SK-N-SH (cell line): ENCODE results near the gene FRMD7. TPM values are rescaled to one million over a fixed set of nuclear protein-coding genes. Genes with fewer than 3 reads are reported as not detected.

ENCODE experiments used
- CTCF ChIA-PET: fragments of 300-600, 350-600 bp; formaldehyde crosslinking; extraction: SDS; loops from one replicate; lab custom pipeline; 2021; lab: Yijun Ruan, JAX
- POLR2A ChIA-PET: fragments of 350-600 bp; sonication (Branson Sonifier 250); formaldehyde crosslinking; extraction: SDS; loops from one replicate; lab custom pipeline; 2020; ENCODE audit warnings: antibody characterized with exemption, inconsistent platforms; lab: Yijun Ruan, JAX
- DNase-seq: peaks from one replicate; pipeline ENCODE4 v3.0.0; 2012
- H2AFZ ChIP-seq: fragments of 200-600 bp; sonication (generic); 2 replicates; pipeline ENCODE4 v1.8.1; 2016; ENCODE audit warnings: antibody characterized with exemption, mild to moderate bottlenecking, low read depth
- H3F3A ChIP-seq: fragments of 200-600 bp; sonication (generic); replicated peaks from 2 replicates; pipeline ENCODE3; 2016; ENCODE audit warnings: antibody characterized with exemption, mild to moderate bottlenecking; ENCODE audit not compliant: insufficient read depth
- H3K27ac ChIP-seq, 2 experiments: fragments of 200-500 bp in 1 of 2; fragments of 200-600 bp in 1 of 2; sonication (Bioruptor generic) in 1 of 2; sonication (generic), shearing (Covaris generic) in 1 of 2; 2 replicates each; pipeline versions ENCODE4 v1.5.1 to v1.6.1; 2014 to 2016; ENCODE audit warnings: low read depth in 2 of 2, inconsistent platforms in 1 of 2, low read length in 1 of 2, mild to moderate bottlenecking in 1 of 2, mixed read lengths in 1 of 2
- H3K27me3 ChIP-seq: fragments of 200-600 bp; sonication (generic), shearing (Covaris generic); 2 replicates; pipeline ENCODE4 v1.6.1; 2016; ENCODE audit warnings: mixed run types; ENCODE audit not compliant: insufficient read depth
- H3K36me3 ChIP-seq, 2 experiments: fragments of 200-500 bp in 1 of 2; fragments of 200-600 bp in 1 of 2; sonication (Bioruptor generic) in 1 of 2; sonication (generic) in 1 of 2; replicated peaks in 1 of 2; 2 replicates each; pipeline versions ENCODE3 to v1.5.1; 2014 to 2016; ENCODE audit warnings: low read length in 1 of 2, mild to moderate bottlenecking in 1 of 2; ENCODE audit not compliant: insufficient read depth in 2 of 2, control insufficient read depth in 1 of 2
- H3K4me1 ChIP-seq, 2 experiments: fragments of 200-500 bp in 1 of 2; fragments of 200-600 bp in 1 of 2; sonication (Bioruptor generic) in 1 of 2; sonication (generic), shearing (Covaris generic) in 1 of 2; 2 replicates each; pipeline versions ENCODE4 v1.5.1 to v1.6.1; 2014 to 2016; ENCODE audit warnings: low read depth in 1 of 2, low read length in 1 of 2, mixed run types in 1 of 2; ENCODE audit not compliant: insufficient read depth in 2 of 2, control insufficient read depth in 1 of 2
- H3K4me2 ChIP-seq: fragments of 200-600 bp; sonication (generic), shearing (Covaris generic); 2 replicates; pipeline ENCODE4 v1.6.1; 2017; ENCODE audit warnings: mixed run types
- H3K4me3 ChIP-seq, 2 experiments: fragments of 200-500 bp in 1 of 2; fragments of 200-600 bp in 1 of 2; sonication (Bioruptor generic) in 1 of 2; sonication (generic), shearing (Covaris generic) in 1 of 2; 2 replicates each; pipeline versions ENCODE4 v1.5.1 to v1.8.1; 2014 to 2016; ENCODE audit warnings: low read depth in 2 of 2, inconsistent platforms in 1 of 2, low read length in 1 of 2, mild to moderate bottlenecking in 1 of 2, mixed read lengths in 1 of 2, moderate library complexity in 1 of 2
- H3K79me2 ChIP-seq: fragments of 200-600 bp; sonication (generic); 2 replicates; pipeline ENCODE4 v1.8.1; 2017; ENCODE audit warnings: mild to moderate bottlenecking; ENCODE audit not compliant: insufficient read depth
- H3K9ac ChIP-seq: fragments of 200-600 bp; sonication (generic); 2 replicates; pipeline ENCODE4 v1.6.1; 2017; ENCODE audit warnings: mixed run types
- H3K9me2 ChIP-seq: fragments of 200-600 bp; sonication (generic); 2 replicates; pipeline ENCODE4 v1.6.1; 2017; ENCODE audit warnings: mixed run types
- H3K9me3 ChIP-seq: fragments of 200-600 bp; sonication (generic); 2 replicates; pipeline ENCODE4 v1.6.1; 2017; ENCODE audit warnings: mixed run types, mild to moderate bottlenecking, moderate library complexity
- H4K20me1 ChIP-seq: fragments of 200-600 bp; sonication (generic); 2 replicates; pipeline ENCODE4 v1.6.1; 2017; ENCODE audit warnings: mild to moderate bottlenecking, mixed run types; ENCODE audit not compliant: insufficient read depth
- CHD2 ChIP-seq: fragments of 150-350 bp; IDR thresholded peaks from 2 replicates; pipeline ENCODE4 v1.6.1; 2018; ENCODE audit warnings: low read length; ENCODE audit not compliant: partially characterized antibody
- CTCF ChIP-seq: fragments of 200-600 bp; sonication (generic); IDR thresholded peaks from 2 replicates; pipeline ENCODE4 v1.6.1; 2017; ENCODE audit warnings: antibody characterized with exemption, mild to moderate bottlenecking, moderate library complexity
- EP300 ChIP-seq, 2 experiments: IDR thresholded peaks; 2 replicates each; pipeline versions ENCODE4 v1.4.0 to v1.6.1; 2012; ENCODE audit warnings: borderline replicate concordance in 1 of 2, low read depth in 1 of 2, low read length in 1 of 2
- FOXJ3 ChIP-seq: sonication (generic); formaldehyde crosslinking; IDR thresholded peaks from 2 replicates; pipeline ENCODE4 v1.5.1; 2020; ENCODE audit warnings: mild to moderate bottlenecking, missing genetic modification reagents
- GATA2 ChIP-seq: sonication (generic); formaldehyde crosslinking; IDR thresholded peaks from 2 replicates; pipeline ENCODE4 v1.5.0; 2020; ENCODE audit warnings: mild to moderate bottlenecking, missing genetic modification reagents
- JUND ChIP-seq: IDR thresholded peaks from 2 replicates; pipeline ENCODE4 v1.4.0; 2012
- MAX ChIP-seq: IDR thresholded peaks from 2 replicates; pipeline ENCODE4 v1.4.0; 2012; ENCODE audit warnings: low read depth
- RAD21 ChIP-seq: IDR thresholded peaks from 2 replicates; pipeline ENCODE4 v1.6.1; 2012; ENCODE audit warnings: mild to moderate bottlenecking, low read length
- RCOR1 ChIP-seq: fragments of 150-350 bp; IDR thresholded peaks from 2 replicates; pipeline ENCODE4 v1.6.1; 2017; ENCODE audit warnings: antibody characterized with exemption, low read length
- SIN3A ChIP-seq: IDR thresholded peaks from 2 replicates; pipeline ENCODE4 v1.6.1; 2012; ENCODE audit warnings: low read depth, mild to moderate bottlenecking, low read length, moderate library complexity, borderline replicate concordance
- SMC3 ChIP-seq: IDR thresholded peaks from 2 replicates; pipeline ENCODE4 v1.6.1; 2012; ENCODE audit warnings: low read depth, low read length, improper control_type of control experiment
- TCF12 ChIP-seq: IDR thresholded peaks from 2 replicates; pipeline ENCODE4 v1.4.0; 2012
- WGBS: methylation state at CpG from one replicate; pipeline ENCODE4 v1.1.6; 2017; ENCODE audit warnings: low lambda C conversion rate; 5-methylcytosine and 5-hydroxymethylcytosine counted together
- polyA plus RNA-seq, 3 experiments: library from polyadenylated mRNA; depleted of rRNA; stranded (reverse); fragments of >200 nt; gene quantifications; 2 replicates each; pipeline ENCODE4 v1.2.3, GENCODE V29; 2012

Gene FRMD7
- polyA plus RNA-seq, 1 of the 3 experiments (the other 2 are of a cell fraction): not detected

GRCh38 chrX:132093239-132093860, 34.5 kb downstream of the FRMD7 start:
- Histone ChIP-seq H3K9me3 (no peaks in the 10 kb centered on the region), H4K20me1 (no peaks in the 10 kb centered on the region), H3K4me2 (no peak overlapping the region), H3K4me3 (no peak overlapping the region), H3K9me2 (no peaks in the 10 kb centered on the region), H3K27ac (peak overlapping the region in 1 of 2 experiments; percentile 85; a peak in 2 of 4 replicates), H3K9ac (no peak overlapping the region), H3K36me3 (no peaks in the 10 kb centered on the region), H2AFZ (no peak overlapping the region), H3K27me3 (no peaks in the 10 kb centered on the region; the same call in 1 of the 2 replicates), H3K79me2 (no peaks in the 10 kb centered on the region), H3K4me1 (peaks cover 0 to 18% of the 10 kb centered on the region in 2 experiments; a peak in 1 of 4 replicates), H3F3A (no peaks in the 10 kb centered on the region)
- ChIA-PET CTCF (interaction anchor here (1.2 to 5.0 kb wide), 10 partner anchors 8 to 248 kb away, joined by 3 to 66 read pairs (median 8); partner anchors contain the start of gene RAP2C), POLR2A (interaction anchor here (0.8 to 2.6 kb wide), 2 partner anchors 122 to 125 kb away, joined by 4 to 19 read pairs; partner anchors contain the start of gene RAP2C)
- no peak for TF ChIP-seq SIN3A
- peak; percentile 88; the same call in 1 of the 2 replicates for TF ChIP-seq FOXJ3 (CRISPR knock-in tag)
- peak; percentile 35 for TF ChIP-seq CHD2
- TF ChIP-seq GATA2 (CRISPR knock-in tag): peak; percentile 93
- TF ChIP-seq RCOR1: peak; percentile 50; the same call in 1 of the 2 replicates
- 0 out of 2 replicates have a peak, but pooled peaks have one; percentile 4 for TF ChIP-seq TCF12
- TF ChIP-seq RAD21: peak; percentile 11; the same call in 1 of the 2 replicates
- TF ChIP-seq JUND: no peak
- TF ChIP-seq EP300 (IDR thresholded peaks at IDR 0.05; ENCODE audit: borderline replicate concordance in 1 of 2, low read depth in 1 of 2, low read length in 1 of 2): peak in 1 of 2 experiments; percentile 63; a peak in 2 of 4 replicates
- WGBS: 29% methylated on average over 4 of the region's 4 CpGs
- DNase-seq: peak; percentile 56

GRCh38 chrX:132092439-132093065, 35.3 kb downstream of the FRMD7 start:
- Histone ChIP-seq H3K27me3 (no peaks in the 10 kb centered on the region; the same call in 1 of the 2 replicates), H3K4me3 (no peak overlapping the region), H3K4me1 (peaks cover 0 to 18% of the 10 kb centered on the region in 2 experiments; a peak in 1 of 4 replicates), H3K9me2 (no peaks in the 10 kb centered on the region), H3F3A (no peaks in the 10 kb centered on the region), H3K9me3 (no peaks in the 10 kb centered on the region), H2AFZ (no peak overlapping the region), H3K9ac (no peak overlapping the region), H4K20me1 (no peaks in the 10 kb centered on the region), H3K36me3 (no peaks in the 10 kb centered on the region), H3K27ac (peak overlapping the region in 1 of 2 experiments; percentile 85; a peak in 2 of 4 replicates), H3K79me2 (no peaks in the 10 kb centered on the region), H3K4me2 (no peak overlapping the region)
- 28% methylated on average over 7 of the region's 7 CpGs for WGBS
- POLR2A ChIA-PET: interaction anchor here (1.1 to 2.6 kb wide), 2 partner anchors 10 to 126 kb away, joined by 3 to 19 read pairs; partner anchors contain the start of gene RAP2C
- DNase-seq: peak; percentile 28
- peak; percentile 79 for TF ChIP-seq CTCF
- TF ChIP-seq MAX: no peak
- TF ChIP-seq SMC3: peak; percentile 53
- peak; percentile 79 for TF ChIP-seq RAD21
- CTCF ChIA-PET: interaction anchor here (0.6 to 5.0 kb wide), 27 partner anchors 9 to 520 kb away, joined by 3 to 66 read pairs (median 5); partner anchors contain the start of genes RAP2C and STK26
